ENCODE measurements around the gene PARN. TPM values are rescaled to one million over a fixed set of nuclear protein-coding genes. Genes with fewer than 3 reads are reported as not detected.

Gene PARN
- total and polyA plus RNA-seq, 9 of the 15 experiments (the other 6 are each of a cell fraction or from before 2014, with no cell fraction given), result 9.6 to 51.3 (median 40.4) TPM

DNA sequence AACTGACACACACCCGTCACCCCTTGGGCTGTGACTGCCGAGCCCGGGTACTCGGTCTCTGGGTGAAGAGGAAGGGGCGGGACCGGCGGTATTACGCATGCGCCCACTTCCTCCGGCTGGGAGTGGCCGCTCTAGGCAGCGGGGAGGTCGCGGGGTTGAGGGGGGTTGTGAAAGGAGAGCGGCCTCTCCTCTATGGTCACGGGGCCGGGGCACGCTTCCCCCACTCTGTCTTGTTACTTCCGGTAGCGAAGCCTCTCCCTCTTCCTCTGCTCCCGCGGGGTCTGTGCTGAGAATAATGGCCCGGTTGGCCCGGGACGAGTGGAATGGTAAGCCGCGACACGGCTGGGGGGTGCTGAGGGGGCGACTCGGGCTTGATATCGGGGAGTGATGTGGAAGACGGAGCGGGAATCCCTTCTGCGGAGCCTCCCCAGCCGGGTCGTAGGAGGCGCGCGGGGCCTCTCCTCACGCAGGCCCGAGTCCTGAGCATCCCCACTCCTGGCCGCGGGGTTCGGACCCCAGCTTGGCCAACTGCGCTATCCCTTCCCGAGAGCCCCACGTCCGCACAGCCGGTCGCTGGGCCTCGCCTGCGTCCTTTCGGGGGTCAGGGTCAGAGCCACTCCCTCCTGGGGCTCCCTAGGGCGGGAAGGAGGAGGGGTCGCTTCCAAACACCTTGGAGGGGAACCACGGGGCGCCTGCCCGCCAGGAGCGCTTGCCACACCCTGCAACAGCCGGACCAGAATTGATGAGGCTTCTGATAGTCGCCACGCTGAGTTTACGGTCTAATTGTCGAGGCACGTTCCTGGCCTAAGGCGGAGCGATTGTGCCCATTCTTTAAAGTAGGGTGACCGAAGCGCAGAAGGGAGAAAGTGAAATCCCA lies 2.9 kb upstream of the PARN start, which contains the start of gene BFAR (continued):
- TF ChIP-seq, protein P1, sequence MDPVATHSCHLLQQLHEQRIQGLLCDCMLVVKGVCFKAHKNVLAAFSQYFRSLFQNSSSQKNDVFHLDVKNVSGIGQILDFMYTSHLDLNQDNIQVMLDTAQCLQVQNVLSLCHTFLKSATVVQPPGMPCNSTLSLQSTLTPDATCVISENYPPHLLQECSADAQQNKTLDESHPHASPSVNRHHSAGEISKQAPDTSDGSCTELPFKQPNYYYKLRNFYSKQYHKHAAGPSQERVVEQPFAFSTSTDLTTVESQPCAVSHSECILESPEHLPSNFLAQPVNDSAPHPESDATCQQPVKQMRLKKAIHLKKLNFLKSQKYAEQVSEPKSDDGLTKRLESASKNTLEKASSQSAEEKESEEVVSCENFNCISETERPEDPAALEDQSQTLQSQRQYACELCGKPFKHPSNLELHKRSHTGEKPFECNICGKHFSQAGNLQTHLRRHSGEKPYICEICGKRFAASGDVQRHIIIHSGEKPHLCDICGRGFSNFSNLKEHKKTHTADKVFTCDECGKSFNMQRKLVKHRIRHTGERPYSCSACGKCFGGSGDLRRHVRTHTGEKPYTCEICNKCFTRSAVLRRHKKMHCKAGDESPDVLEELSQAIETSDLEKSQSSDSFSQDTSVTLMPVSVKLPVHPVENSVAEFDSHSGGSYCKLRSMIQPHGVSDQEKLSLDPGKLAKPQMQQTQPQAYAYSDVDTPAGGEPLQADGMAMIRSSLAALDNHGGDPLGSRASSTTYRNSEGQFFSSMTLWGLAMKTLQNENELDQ (CRISPR knock-in tag; IDR thresholded peaks at IDR 0.05; ENCODE audit: borderline replicate concordance), result no peak
- TF ChIP-seq SNIP1 (IDR thresholded peaks at IDR 0.05; ENCODE audit: low read depth) (peak; percentile 87), NFIC (IDR thresholded peaks at IDR 0.05) (peak; percentile 51; the same call in 1 of the 2 replicates), STAT5B (CRISPR knock-in tag; IDR thresholded peaks at IDR 0.05) (no peak), ZNF780A (CRISPR knock-in tag; IDR thresholded peaks at IDR 0.05) (no peak), XRCC3 (IDR thresholded peaks at IDR 0.05) (no peak), RB1 (IDR thresholded peaks at IDR 0.05; ENCODE audit: low read depth) (peak; percentile 54; the same call in 1 of the 2 replicates), GABPB1 (CRISPR knock-in tag; IDR thresholded peaks at IDR 0.05) (peak; percentile 89), NR2C2 (CRISPR knock-in tag; IDR thresholded peaks at IDR 0.05) (0 out of 2 replicates have a peak, but pooled peaks have one; percentile 28), NR2C2 (tag; IDR thresholded peaks at IDR 0.05) (peak; percentile 89), SIN3A (IDR thresholded peaks at IDR 0.05; ENCODE audit: borderline replicate concordance in 2 of 2, control insufficient read depth in 1 of 2, low read depth in 2 of 2, low read length in 2 of 2) (peak; percentile 11 to 54; a peak in 2 of 4 replicates), ZNF639 (CRISPR knock-in tag; conservative IDR thresholded peaks at IDR 0.05 in 1 of 2, IDR thresholded peaks at IDR 0.05 in 1 of 2) (0 out of 4 replicates have a peak, but pooled peaks of 1 of the 2 experiments have one; percentile 45), JUND (IDR thresholded peaks at IDR 0.05; ENCODE audit: borderline replicate concordance, low read depth, low read length) (peak; percentile 65), JUND (tag; IDR thresholded peaks at IDR 0.05; ENCODE audit: borderline replicate concordance, low read depth, low read length) (no peak; the same call in 2 of the 3 replicates), KLF13 (tag; IDR thresholded peaks at IDR 0.05; ENCODE audit: borderline replicate concordance, low read depth) (no peak), SMARCA5 (IDR thresholded peaks at IDR 0.05) (no peak), MLLT1 (IDR thresholded peaks at IDR 0.05) (no peak), SUPT5H (IDR thresholded peaks at IDR 0.05) (peak; percentile 6; the same call in 1 of the 2 replicates)
- TF ChIP-seq, protein P2, sequence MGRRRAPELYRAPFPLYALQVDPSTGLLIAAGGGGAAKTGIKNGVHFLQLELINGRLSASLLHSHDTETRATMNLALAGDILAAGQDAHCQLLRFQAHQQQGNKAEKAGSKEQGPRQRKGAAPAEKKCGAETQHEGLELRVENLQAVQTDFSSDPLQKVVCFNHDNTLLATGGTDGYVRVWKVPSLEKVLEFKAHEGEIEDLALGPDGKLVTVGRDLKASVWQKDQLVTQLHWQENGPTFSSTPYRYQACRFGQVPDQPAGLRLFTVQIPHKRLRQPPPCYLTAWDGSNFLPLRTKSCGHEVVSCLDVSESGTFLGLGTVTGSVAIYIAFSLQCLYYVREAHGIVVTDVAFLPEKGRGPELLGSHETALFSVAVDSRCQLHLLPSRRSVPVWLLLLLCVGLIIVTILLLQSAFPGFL (CRISPR knock-in tag; IDR thresholded peaks at IDR 0.05), result no peak

All from K562 (cell line).